Aorta (tissue), 5 donors: ENCODE results near the gene SPATA31C2. TPM values are rescaled to one million over a fixed set of nuclear protein-coding genes. Genes with fewer than 3 reads are reported as not detected.

Experiments used
- ATAC-seq: fragments of 200-7000 bp; cut with Tn5 transposase; one replicate; pipeline ENCODE4 v1.9.1; 2022; ENCODE audit warnings: moderate library complexity; ENCODE audit not compliant: low FRiP score
- DNase-seq, 2 donors: peaks; one replicate each; pipeline ENCODE4 v3.0.0-alpha.2; 2020
- H3K27ac ChIP-seq, 2 donors: one replicate each; pipeline ENCODE4 v1.5.1; 2013; ENCODE audit warnings: low read length in 2 of 2, mild to moderate bottlenecking in 2 of 2, moderate library complexity in 2 of 2, control low read depth in 1 of 2, inconsistent platforms in 1 of 2, low read depth in 1 of 2
- H3K27me3 ChIP-seq, 2 donors: one replicate each; pipeline ENCODE4 v1.6.1; 2013; ENCODE audit warnings: control low read depth in 1 of 2, low read length in 1 of 2, mild to moderate bottlenecking in 1 of 2, moderate library complexity in 1 of 2; ENCODE audit not compliant: insufficient read depth in 2 of 2, control insufficient read depth in 1 of 2
- H3K36me3 ChIP-seq, 2 donors: one replicate each; pipeline ENCODE4 v1.6.1; 2013; ENCODE audit warnings: control low read depth in 1 of 2, low read length in 1 of 2, mild to moderate bottlenecking in 1 of 2; ENCODE audit not compliant: insufficient read depth in 2 of 2, control insufficient read depth in 1 of 2
- H3K4me1 ChIP-seq, 2 donors: one replicate each; pipeline ENCODE4 v1.6.1; 2013; ENCODE audit warnings: low read length in 2 of 2, control low read depth in 1 of 2, mild to moderate bottlenecking in 1 of 2, moderate library complexity in 1 of 2; ENCODE audit not compliant: insufficient read depth in 2 of 2, control insufficient read depth in 1 of 2
- H3K4me3 ChIP-seq, 2 donors: one replicate each; pipeline ENCODE4 v1.5.1; 2013; ENCODE audit warnings: low read length in 2 of 2, control low read depth in 1 of 2, mild to moderate bottlenecking in 1 of 2
- H3K9me3 ChIP-seq: one replicate; pipeline ENCODE4 v1.6.1; 2013; ENCODE audit warnings: mild to moderate bottlenecking, low read length; ENCODE audit not compliant: control insufficient read depth
- WGBS, 2 donors: extraction: QIAGEN DNeasy Blood & Tissue Kit; methylation state at CpG; one replicate each; pipeline ENCODE4 v1.1.7; 2013; 5-methylcytosine and 5-hydroxymethylcytosine counted together
- intact Hi-C, 2 donors: fragments of 100-400 bp; cut with DNase I; formaldehyde crosslinking; loops; one replicate each; pipeline versions ENCODE4 v1.14.2 to v1.15.0; 2022
- polyA plus RNA-seq, 2 donors: library from polyadenylated mRNA; stranded (reverse); fragments of 200-250 nt; gene quantifications; one replicate each; pipeline ENCODE4 v1.2.3, GENCODE V29; 2013
- total RNA-seq, 2 donors: library from RNA; stranded (reverse); fragmentation: NEBNext Ultra II Directional; extraction: Animal tissue kit (Norgen Biotek cat#: 25700); gene quantifications; one replicate each; pipeline ENCODE4 v1.2.1, GENCODE V29; 2021
- donor health status: healthy with polysubstance abuse.
- donor health status: Bipolar disorder and iron deficiency.
- donor health status: DM: no; HTN: no; CAD: no.
- donor health status: DM: no; HTN: no; CAD: no.
- donor health status: DM: yes; HTN: yes; CAD: no.

Gene SPATA31C2
- total and polyA plus RNA-seq, 4 donors, result not detected

DNA sequence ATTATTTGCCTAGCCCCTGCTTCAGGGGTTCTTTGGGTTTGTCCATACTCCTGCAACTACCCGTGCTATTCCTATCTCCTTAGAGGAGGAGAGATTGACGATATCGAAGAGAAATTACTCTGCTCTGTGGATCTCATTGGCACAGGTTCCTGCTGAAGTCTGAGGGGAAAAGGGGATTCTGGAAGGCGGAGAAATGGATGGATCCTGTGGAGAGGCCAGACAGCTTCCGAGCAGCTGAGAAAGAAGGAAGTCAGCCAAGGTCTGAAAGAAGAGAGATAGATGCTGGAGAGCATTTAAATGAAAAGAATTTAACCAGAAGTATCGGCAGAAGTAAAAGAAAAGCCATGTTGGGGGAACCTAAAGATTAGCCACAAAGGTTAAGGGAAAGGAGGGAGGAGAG is 40.4 kb upstream of the SPATA31C2 start:
- intact Hi-C loops, result loop anchor here in 1 of 2 donors (10.0 kb wide), 1 partner anchor 396 kb away; no protein-coding TSS in a partner anchor
- no peak for DNase-seq
- no peaks in the 10 kb centered on the region for H3K27me3 ChIP-seq

DNA sequence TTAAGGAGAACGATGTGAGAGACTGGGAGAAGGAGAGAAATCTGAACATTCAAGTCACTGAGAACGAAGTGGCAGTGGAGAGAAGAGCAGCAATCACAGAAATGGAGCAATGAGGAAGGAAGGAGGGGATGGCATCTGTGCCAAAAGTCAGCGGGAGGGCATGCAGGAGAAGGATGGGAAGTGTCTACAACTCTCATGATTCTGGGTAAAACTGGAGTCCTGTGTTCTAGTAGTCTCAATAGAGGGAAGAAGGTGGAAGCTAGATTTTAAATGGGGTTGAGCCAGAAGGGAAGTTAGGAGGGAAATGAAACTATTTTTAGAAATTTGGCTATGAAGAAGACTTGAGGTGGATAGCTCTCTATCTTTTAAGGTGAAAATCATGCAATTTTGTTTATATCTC is 39.1 kb upstream of the SPATA31C2 start:
- peaks cover 2% of the 10 kb centered on the region for H3K9me3 ChIP-seq
- no peak for DNase-seq
- intact Hi-C loops, result loop anchor here in 1 of 2 donors (10.0 kb wide), 1 partner anchor 397 kb away; no protein-coding TSS in a partner anchor
- no peak for ATAC-seq
- no peak overlapping the region for H3K4me3 ChIP-seq
- 87 to 88% methylated on average over 3 of the region's 3 CpGs for WGBS, 2 donors
- H3K4me1 ChIP-seq, result no peaks in the 10 kb centered on the region
- H3K27ac ChIP-seq, result no peak overlapping the region
- no peaks in the 10 kb centered on the region for H3K36me3 ChIP-seq
- H3K27me3 ChIP-seq, result no peaks in the 10 kb centered on the region

More for the DNA sequence above, 40.4 kb upstream of the SPATA31C2 start:
- Histone ChIP-seq H3K4me1 (no peaks in the 10 kb centered on the region), H3K9me3 (peaks cover 2% of the 10 kb centered on the region), H3K4me3 (no peak overlapping the region), H3K36me3 (no peaks in the 10 kb centered on the region), H3K27ac (no peak overlapping the region)
- ATAC-seq, result no peak
- 92 to 93% methylated on average over 6 of the region's 6 CpGs for WGBS, 2 donors

DNA sequence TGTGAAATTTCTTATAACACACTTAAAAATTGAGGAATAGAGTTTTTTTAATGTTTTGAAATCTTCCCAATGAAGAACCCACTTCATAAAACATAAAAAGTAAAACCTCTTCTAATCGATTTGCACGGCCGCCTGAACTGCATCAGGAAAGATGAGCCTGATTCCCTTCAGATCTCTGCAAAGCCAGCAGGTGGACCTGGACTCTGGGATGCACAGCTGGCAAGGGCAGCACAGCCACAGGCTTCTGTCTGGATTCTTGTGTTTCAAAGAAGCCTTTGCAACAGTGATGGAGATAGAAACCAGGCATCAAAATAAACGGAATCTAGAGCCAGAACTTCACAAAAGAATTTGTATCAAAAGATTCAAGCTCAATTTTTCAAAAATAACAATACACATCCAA is 36.0 kb upstream of the SPATA31C2 start:
- WGBS, 2 donors, result 69 to 77% methylated on average over 4 of the region's 4 CpGs
- Histone ChIP-seq H3K27me3 (no peaks in the 10 kb centered on the region), H3K9me3 (peaks cover 2% of the 10 kb centered on the region), H3K4me3 (no peak overlapping the region), H3K4me1 (no peaks in the 10 kb centered on the region), H3K36me3 (no peaks in the 10 kb centered on the region), H3K27ac (no peak overlapping the region)
- intact Hi-C loops, result loop anchor here (5.0 to 10.0 kb wide), 2 partner anchors 400 to 403 kb away; no protein-coding TSS in a partner anchor
- DNase-seq (no peak), ATAC-seq (no peak)

DNA sequence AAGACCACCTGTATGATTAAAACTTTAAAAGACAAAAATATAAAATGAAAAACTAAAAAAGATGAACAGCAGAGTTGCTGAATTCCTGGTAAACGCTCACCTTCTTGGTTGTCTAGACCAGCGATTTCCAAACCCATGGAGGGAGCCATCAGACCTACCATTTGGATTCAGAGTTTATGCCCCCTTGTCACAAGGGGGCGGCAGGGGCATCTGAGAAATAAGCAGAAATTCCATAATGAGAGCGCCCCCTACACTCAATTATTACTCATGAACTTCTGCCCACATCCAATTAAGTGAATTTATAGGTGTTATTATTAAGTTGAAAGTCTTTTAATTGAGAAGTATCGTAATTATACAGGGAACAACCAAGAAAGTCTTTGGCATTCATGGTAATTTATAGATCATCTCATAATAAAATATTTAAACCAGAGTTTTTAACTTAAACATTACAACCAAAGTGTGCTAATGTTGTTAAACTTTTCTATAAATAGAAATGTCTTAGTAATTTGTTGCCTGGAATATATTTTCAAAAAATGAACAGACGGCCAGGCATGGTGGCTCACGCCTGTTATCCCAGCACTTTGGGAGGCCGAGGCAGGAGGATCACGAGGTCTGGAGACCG is 35.2 kb upstream of the SPATA31C2 start:
- H3K4me1 ChIP-seq, result no peaks in the 10 kb centered on the region
- no peak overlapping the region for H3K4me3 ChIP-seq
- DNase-seq (peak in 1 of 2 donors; percentile 64), ATAC-seq (no peak)
- H3K9me3 ChIP-seq, result peaks cover 2% of the 10 kb centered on the region
- no peak overlapping the region for H3K27ac ChIP-seq
- H3K36me3 ChIP-seq, result no peaks in the 10 kb centered on the region
- WGBS, 2 donors, result 69 to 71% methylated on average over 10 of the region's 10 CpGs
- H3K27me3 ChIP-seq, result no peaks in the 10 kb centered on the region
- intact Hi-C loops, result loop anchor here (5.0 to 10.0 kb wide), 2 partner anchors 401 to 404 kb away; no protein-coding TSS in a partner anchor

DNA sequence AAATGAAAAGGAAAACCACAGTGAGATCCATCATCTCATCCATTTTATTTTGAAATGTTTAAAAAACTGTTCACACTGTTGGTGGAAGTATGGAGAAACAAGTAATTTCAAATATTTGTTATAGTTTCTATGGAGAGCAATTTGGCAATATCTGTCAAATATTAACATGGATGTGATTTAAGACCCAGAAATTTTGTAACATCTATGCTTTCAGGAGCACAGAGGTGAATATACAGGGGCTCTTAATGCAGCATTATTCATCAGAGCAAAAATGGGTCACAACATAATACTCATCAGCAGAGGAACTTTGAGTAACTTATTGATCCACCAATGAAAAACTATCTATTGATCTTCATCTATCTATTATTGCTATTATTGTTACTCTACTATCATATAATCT is 31.4 kb upstream of the SPATA31C2 start:
- no peaks in the 10 kb centered on the region for H3K36me3 ChIP-seq
- no peak for DNase-seq
- H3K9me3 ChIP-seq, result no peaks in the 10 kb centered on the region
- intact Hi-C loops, result loop anchor here (5.0 to 10.0 kb wide), 2 partner anchors 405 to 408 kb away; no protein-coding TSS in a partner anchor
- H3K4me1 ChIP-seq, result no peaks in the 10 kb centered on the region
- ATAC-seq, result no peak
- H3K27me3 ChIP-seq, result no peaks in the 10 kb centered on the region
- no peak overlapping the region for H3K4me3 ChIP-seq
- H3K27ac ChIP-seq, result no peak overlapping the region

DNA sequence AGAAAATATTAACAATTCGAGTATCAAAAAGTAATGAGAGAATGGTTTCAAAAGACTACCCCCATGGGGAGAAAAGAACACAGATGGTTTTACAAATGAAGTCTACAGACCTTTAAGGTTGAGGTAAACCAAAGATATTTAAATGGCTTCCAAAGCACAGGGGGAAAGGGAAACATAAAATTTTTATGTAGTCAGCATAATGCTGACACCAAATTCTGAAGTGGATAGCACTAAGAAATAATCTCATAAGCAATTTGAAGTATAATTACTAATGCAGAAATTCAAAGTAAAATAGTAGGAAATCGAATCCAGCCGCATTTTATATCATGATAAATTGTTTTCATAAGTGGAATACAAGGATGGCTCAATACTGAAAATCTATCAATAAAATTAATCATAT is 30.3 kb upstream of the SPATA31C2 start:
- H3K4me1 ChIP-seq, result no peaks in the 10 kb centered on the region
- ATAC-seq (no peak), DNase-seq (no peak)
- H3K9me3 ChIP-seq, result no peaks in the 10 kb centered on the region
- H3K4me3 ChIP-seq, result no peak overlapping the region
- WGBS, 2 donors, result 59 to 60% methylated on average over 3 of the region's 3 CpGs
- no peaks in the 10 kb centered on the region for H3K36me3 ChIP-seq
- H3K27me3 ChIP-seq, result no peaks in the 10 kb centered on the region
- intact Hi-C loops, result no loop called here
- no peak overlapping the region for H3K27ac ChIP-seq

DNA sequence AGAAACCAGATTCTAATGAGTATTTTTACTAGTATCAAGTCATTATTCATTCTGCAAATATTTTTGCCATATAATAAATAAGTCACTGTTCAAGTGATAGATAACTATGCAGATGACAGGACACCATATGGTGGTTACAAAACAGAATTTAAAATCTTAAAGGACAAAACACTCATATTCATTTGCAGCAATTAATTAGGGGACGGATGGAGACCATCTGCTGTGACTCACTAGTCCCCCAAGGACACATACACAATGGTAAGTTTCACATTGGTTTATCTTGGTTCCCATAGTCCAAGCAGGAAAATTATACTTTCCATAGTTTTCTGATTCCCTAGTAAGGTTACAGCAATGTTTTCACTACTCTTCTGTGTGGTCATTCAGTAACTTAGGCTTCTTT is 28.4 kb upstream of the SPATA31C2 start:
- peaks cover 3% of the 10 kb centered on the region for H3K9me3 ChIP-seq
- no peaks in the 10 kb centered on the region for H3K36me3 ChIP-seq
- H3K4me1 ChIP-seq, result no peaks in the 10 kb centered on the region
- H3K4me3 ChIP-seq, result no peak overlapping the region
- no peak overlapping the region for H3K27ac ChIP-seq
- WGBS, 2 donors, result 85 to 91% methylated on average over 1 of the region's 1 CpG
- no peaks in the 10 kb centered on the region for H3K27me3 ChIP-seq
- intact Hi-C loops, result no loop called here
- DNase-seq (no peak), ATAC-seq (no peak)

DNA sequence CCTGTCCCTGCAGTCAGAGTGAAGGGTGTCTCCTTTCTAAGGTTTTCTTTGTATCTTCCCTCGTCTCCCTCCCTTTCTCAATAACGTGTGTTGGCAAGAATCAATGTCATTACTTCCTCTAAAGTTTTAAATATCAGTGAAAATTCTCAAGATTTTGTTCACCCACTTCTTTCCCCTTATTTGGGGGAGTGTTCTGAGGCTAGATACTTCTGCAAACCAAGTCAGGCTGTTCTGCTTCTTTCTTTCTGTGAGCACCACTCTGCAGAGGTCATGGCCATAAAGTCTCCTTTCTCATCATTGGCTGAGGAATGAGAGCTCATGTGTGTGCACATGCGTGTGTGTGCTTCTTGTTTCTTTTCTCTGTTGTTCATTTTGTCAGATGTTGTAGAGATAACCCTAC is 26.6 kb upstream of the SPATA31C2 start:
- Histone ChIP-seq H3K27ac (no peak overlapping the region), H3K4me3 (no peak overlapping the region), H3K36me3 (no peaks in the 10 kb centered on the region), H3K9me3 (peaks cover 3% of the 10 kb centered on the region), H3K4me1 (no peaks in the 10 kb centered on the region), H3K27me3 (no peaks in the 10 kb centered on the region)
- 63 to 70% methylated on average over 3 of the region's 3 CpGs for WGBS, 2 donors
- intact Hi-C loops, result no loop called here
- DNase-seq (no peak), ATAC-seq (no peak)

DNA sequence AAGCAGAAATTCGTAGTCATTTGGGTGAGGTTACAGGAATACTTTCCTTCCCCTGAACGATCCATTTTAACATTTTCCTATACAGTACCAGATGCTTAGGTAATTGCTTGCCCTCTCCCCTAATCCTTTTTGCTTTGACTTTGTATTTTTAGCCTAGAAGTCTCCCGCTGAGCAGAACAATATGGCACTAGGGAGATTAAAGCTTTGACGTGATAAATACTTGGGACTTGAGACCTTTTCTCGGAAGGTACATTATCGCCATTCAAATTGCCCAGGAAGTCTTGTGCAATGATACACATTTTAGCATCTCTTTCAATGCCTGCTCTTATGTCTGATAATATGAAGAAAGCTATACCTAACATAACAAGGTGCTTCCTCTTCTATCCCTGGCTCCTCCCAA is 22.9 kb upstream of the SPATA31C2 start:
- no peak for DNase-seq
- no peaks in the 10 kb centered on the region for H3K27me3 ChIP-seq
- no peak overlapping the region for H3K4me3 ChIP-seq
- WGBS, 2 donors, result 69 to 78% methylated on average over 6 of the region's 6 CpGs
- H3K27ac ChIP-seq, result no peak overlapping the region
- intact Hi-C loops, result no loop called here
- no peaks in the 10 kb centered on the region for H3K36me3 ChIP-seq
- peaks cover 3% of the 10 kb centered on the region for H3K9me3 ChIP-seq
- ATAC-seq, result no peak
- H3K4me1 ChIP-seq, result no peaks in the 10 kb centered on the region
